Mesenchymal stem cell (in vitro differentiated cells and primary cell): Measurements from ENCODE around the gene RAP1GDS1.

Experiments used
- DNase-seq: peaks from one replicate; pipeline ENCODE4 v3.0.0-alpha.2; 2013
- H2AFZ ChIP-seq: one replicate; pipeline ENCODE4 v1.6.1; 2013; ENCODE audit warnings: low read depth, mild to moderate bottlenecking, control low read depth, inconsistent platforms, low read length, moderate library complexity
- H2AK5ac ChIP-seq: 2 replicates; pipeline ENCODE4 v1.6.1; 2013; ENCODE audit warnings: low read length, moderate library complexity, mild to moderate bottlenecking, inconsistent platforms; ENCODE audit not compliant: severe bottlenecking
- H2BK120ac ChIP-seq: one replicate; pipeline ENCODE4 v1.6.1; 2013; ENCODE audit warnings: low read depth, mild to moderate bottlenecking, inconsistent platforms, low read length, moderate library complexity
- H2BK12ac ChIP-seq, 2 experiments: one replicate each; pipeline ENCODE4 v1.6.1; 2013; ENCODE audit warnings: inconsistent platforms in 2 of 2, low read length in 2 of 2, mild to moderate bottlenecking in 2 of 2, moderate library complexity in 2 of 2, control low read depth in 1 of 2
- H2BK15ac ChIP-seq: one replicate; pipeline ENCODE4 v1.6.1; 2013; ENCODE audit warnings: mild to moderate bottlenecking, low read depth, inconsistent platforms; ENCODE audit not compliant: poor library complexity, severe bottlenecking
- H2BK5ac ChIP-seq: 2 replicates; pipeline ENCODE4 v1.6.1; 2013; ENCODE audit warnings: low read depth, mild to moderate bottlenecking, low read length, control low read depth, inconsistent platforms; ENCODE audit not compliant: poor library complexity, severe bottlenecking
- H3K14ac ChIP-seq, 2 experiments: one replicate each; pipeline ENCODE4 v1.6.1; 2013; ENCODE audit warnings: inconsistent platforms in 2 of 2, low read length in 2 of 2, control low read depth in 1 of 2, mild to moderate bottlenecking in 1 of 2, moderate library complexity in 1 of 2
- H3K18ac ChIP-seq, 2 experiments: one replicate each; pipeline ENCODE4 v1.6.1; 2013; ENCODE audit warnings: inconsistent platforms in 2 of 2, low read length in 2 of 2, control low read depth in 1 of 2, low read depth in 1 of 2, mild to moderate bottlenecking in 1 of 2
- H3K23ac ChIP-seq, 2 experiments: one replicate each; pipeline ENCODE4 v1.6.1; 2013; ENCODE audit warnings: inconsistent platforms in 2 of 2, low read length in 2 of 2, mild to moderate bottlenecking in 2 of 2, moderate library complexity in 2 of 2, control low read depth in 1 of 2
- H3K27ac ChIP-seq: 2 replicates; pipeline ENCODE4 v1.5.1; 2013; ENCODE audit warnings: mild to moderate bottlenecking, moderate library complexity, low read length, control low read depth, inconsistent platforms; ENCODE audit not compliant: poor library complexity, severe bottlenecking
- H3K27me3 ChIP-seq, 2 experiments: 2 replicates each; pipeline versions ENCODE4 v1.6.1 to v1.7.0; 2013; ENCODE audit warnings: low read length in 2 of 2, mild to moderate bottlenecking in 2 of 2, moderate library complexity in 2 of 2, control low read depth in 1 of 2, inconsistent platforms in 1 of 2; ENCODE audit not compliant: control insufficient read depth in 1 of 2, insufficient read depth in 1 of 2
- H3K36me3 ChIP-seq, 2 experiments: 2 replicates each; pipeline versions ENCODE4 v1.6.1 to v1.7.0; 2013; ENCODE audit warnings: low read length in 2 of 2, control low read depth in 1 of 2, inconsistent platforms in 1 of 2, low read depth in 1 of 2, mild to moderate bottlenecking in 1 of 2; ENCODE audit not compliant: insufficient read depth in 2 of 2, control insufficient read depth in 1 of 2
- H3K4ac ChIP-seq, 2 experiments: one replicate each; pipeline ENCODE4 v1.6.1; 2013; ENCODE audit warnings: inconsistent platforms in 2 of 2, low read length in 2 of 2, mild to moderate bottlenecking in 2 of 2, moderate library complexity in 2 of 2, control low read depth in 1 of 2, low read depth in 1 of 2
- H3K4me1 ChIP-seq: 2 replicates; pipeline ENCODE4 v1.6.1; 2013; ENCODE audit warnings: low read depth, low read length, control low read depth; ENCODE audit not compliant: control insufficient read depth, insufficient read depth
- H3K4me2 ChIP-seq: 2 replicates; pipeline ENCODE4 v1.6.1; 2013; ENCODE audit warnings: low read length, mild to moderate bottlenecking, inconsistent platforms; ENCODE audit not compliant: poor library complexity, severe bottlenecking
- H3K4me3 ChIP-seq, 2 experiments: 2 replicates each; pipeline versions ENCODE4 v1.5.1 to v1.7.0; 2013; ENCODE audit warnings: low read length in 2 of 2, mild to moderate bottlenecking in 2 of 2, control low read depth in 1 of 2, low read depth in 1 of 2; ENCODE audit not compliant: insufficient read depth in 1 of 2
- H3K79me1 ChIP-seq: replicated peaks from 2 replicates; pipeline ENCODE4 v1.6.1; 2013; ENCODE audit warnings: mild to moderate bottlenecking, control low read depth, low read length, inconsistent platforms; ENCODE audit not compliant: poor library complexity, severe bottlenecking
- H3K9ac ChIP-seq: 2 replicates; pipeline ENCODE4 v1.7.0; 2013; ENCODE audit warnings: mild to moderate bottlenecking, low read length, moderate library complexity
- H3K9me3 ChIP-seq: 2 replicates; pipeline ENCODE4 v1.7.0; 2013; ENCODE audit warnings: mild to moderate bottlenecking, low read length; ENCODE audit not compliant: control insufficient read depth
- H4K8ac ChIP-seq: one replicate; pipeline ENCODE4 v1.6.1; 2013; ENCODE audit warnings: inconsistent platforms, mild to moderate bottlenecking, low read length, moderate library complexity
- H4K91ac ChIP-seq: one replicate; pipeline ENCODE4 v1.6.1; 2013; ENCODE audit warnings: mild to moderate bottlenecking, low read length, inconsistent platforms
- WGBS: methylation state at CpG from one replicate; pipeline ENCODE4 v1.1.7; 2013; ENCODE audit warnings: mixed read lengths; 5-methylcytosine and 5-hydroxymethylcytosine counted together

RAP1GDS1 gene

DNA sequence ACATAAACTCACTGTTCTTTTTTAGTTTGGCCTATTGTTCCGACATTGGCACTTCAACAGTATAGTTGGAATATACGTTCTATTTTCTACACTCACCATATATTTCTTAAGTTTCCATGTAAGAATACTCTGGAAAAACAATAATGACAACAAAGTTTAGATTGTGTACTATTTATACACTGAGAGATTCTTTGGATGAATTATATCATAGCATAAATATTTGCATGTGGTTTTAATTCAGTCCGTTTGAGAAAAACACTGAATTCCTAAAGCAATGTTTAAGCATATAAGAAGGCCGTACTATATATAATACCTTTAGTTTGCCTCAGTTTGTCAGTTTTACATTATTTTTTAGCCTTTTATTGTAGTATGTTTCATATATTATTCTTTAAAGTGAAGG lies 82.4 kb downstream of the RAP1GDS1 start:
- Histone ChIP-seq H2BK120ac (no peak overlapping the region), H3K4me1 (no peaks in the 10 kb centered on the region), H2AK5ac (no peak overlapping the region), H3K4me3 (no peak overlapping the region), H3K36me3 (peaks cover 0 to 11% of the 10 kb centered on the region in 2 experiments), H3K4me2 (no peak overlapping the region), H3K27me3 (no peaks in the 10 kb centered on the region), H3K27ac (no peak overlapping the region), H3K4ac (no peak overlapping the region), H3K9ac (no peak overlapping the region), H3K18ac (no peak overlapping the region), H3K23ac (no peak overlapping the region), H2BK5ac (no peak overlapping the region), H4K91ac (no peak overlapping the region), H3K14ac (no peak overlapping the region), H2BK12ac (no peak overlapping the region), H4K8ac (no peak overlapping the region), H3K9me3 (peaks cover 3% of the 10 kb centered on the region), H2AFZ (no peak overlapping the region), H2BK15ac (no peak overlapping the region), H3K79me1 (peaks cover 12% of the 10 kb centered on the region)
- no CpG with 5 or more reads among the region's 4 CpGs for WGBS
- DNase-seq, result no peak

DNA sequence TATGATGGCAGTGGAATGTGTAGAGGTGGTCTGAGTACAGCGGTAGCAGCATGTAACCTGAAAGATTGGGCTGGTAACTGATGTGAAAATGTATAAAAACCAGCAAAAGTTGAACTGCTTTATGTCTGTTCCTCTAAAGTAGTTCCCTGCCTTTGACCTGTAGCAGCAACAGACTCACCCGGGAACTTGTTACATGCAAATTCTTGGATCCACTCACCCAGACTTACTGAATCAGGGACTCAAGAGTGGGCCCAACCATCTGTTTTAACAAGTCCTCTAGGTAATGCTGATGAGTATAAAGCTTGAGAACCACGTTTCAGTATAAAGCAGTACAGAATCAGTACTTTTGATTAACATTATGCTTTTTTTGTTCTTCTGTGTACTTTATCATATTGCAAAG lies 84.7 kb downstream of the RAP1GDS1 start:
- Histone ChIP-seq H3K4ac (no peak overlapping the region), H4K91ac (no peak overlapping the region), H3K23ac (no peak overlapping the region), H3K18ac (no peak overlapping the region), H3K9ac (no peak overlapping the region), H2BK5ac (no peak overlapping the region), H3K14ac (no peak overlapping the region), H4K8ac (no peak overlapping the region), H3K4me3 (no peak overlapping the region), H3K4me2 (no peak overlapping the region), H2BK120ac (no peak overlapping the region), H3K27ac (no peak overlapping the region), H2AFZ (no peak overlapping the region), H2BK12ac (no peak overlapping the region), H3K9me3 (peaks cover 3% of the 10 kb centered on the region), H3K27me3 (no peaks in the 10 kb centered on the region), H2BK15ac (no peak overlapping the region), H2AK5ac (no peak overlapping the region), H3K4me1 (no peaks in the 10 kb centered on the region), H3K36me3 (peaks cover 0 to 11% of the 10 kb centered on the region in 2 experiments), H3K79me1 (peaks cover 12% of the 10 kb centered on the region)
- DNase-seq, result no peak
- 100% methylated on average over 2 of the region's 3 CpGs for WGBS

DNA sequence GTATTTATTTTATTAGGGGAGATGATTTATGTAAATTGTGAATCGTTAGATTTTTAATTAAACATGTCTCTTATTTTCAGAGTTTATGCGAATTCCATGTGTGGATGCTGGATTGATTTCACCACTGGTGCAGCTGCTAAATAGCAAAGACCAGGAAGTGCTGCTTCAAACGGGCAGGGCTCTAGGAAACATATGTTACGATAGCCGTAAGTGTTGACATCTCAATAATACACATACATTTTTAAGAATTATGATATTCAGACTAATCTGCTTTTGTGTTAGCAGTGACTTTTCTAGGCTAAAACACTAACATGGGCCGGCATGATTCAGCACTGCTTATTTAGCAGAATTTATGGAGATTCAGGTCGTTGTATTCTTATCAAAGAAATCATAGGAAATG lies 91.2 kb downstream of the RAP1GDS1 start:
- peaks cover 0 to 12% of the 10 kb centered on the region in 2 experiments for H3K36me3 ChIP-seq
- H3K27me3 ChIP-seq, result no peaks in the 10 kb centered on the region
- no peak overlapping the region for H4K8ac ChIP-seq
- H2BK12ac ChIP-seq, result no peak overlapping the region
- peaks cover 7% of the 10 kb centered on the region for H3K79me1 ChIP-seq
- no peak overlapping the region for H3K23ac ChIP-seq
- no peak overlapping the region for H3K9ac ChIP-seq
- WGBS, result 96% methylated on average over 4 of the region's 7 CpGs
- no peak overlapping the region for H2AFZ ChIP-seq
- H2BK5ac ChIP-seq, result no peak overlapping the region
- no peak overlapping the region for H3K14ac ChIP-seq
- no peak overlapping the region for H3K4me3 ChIP-seq
- no peak overlapping the region for H2AK5ac ChIP-seq
- no peak overlapping the region for H3K4me2 ChIP-seq
- peaks cover 3% of the 10 kb centered on the region for H3K9me3 ChIP-seq
- no peak overlapping the region for H2BK120ac ChIP-seq
- DNase-seq, result no peak
- no peak overlapping the region for H2BK15ac ChIP-seq
- H3K27ac ChIP-seq, result no peak overlapping the region
- H3K4me1 ChIP-seq, result no peaks in the 10 kb centered on the region
- no peak overlapping the region for H3K18ac ChIP-seq
- H4K91ac ChIP-seq, result no peak overlapping the region
- H3K4ac ChIP-seq, result no peak overlapping the region

DNA sequence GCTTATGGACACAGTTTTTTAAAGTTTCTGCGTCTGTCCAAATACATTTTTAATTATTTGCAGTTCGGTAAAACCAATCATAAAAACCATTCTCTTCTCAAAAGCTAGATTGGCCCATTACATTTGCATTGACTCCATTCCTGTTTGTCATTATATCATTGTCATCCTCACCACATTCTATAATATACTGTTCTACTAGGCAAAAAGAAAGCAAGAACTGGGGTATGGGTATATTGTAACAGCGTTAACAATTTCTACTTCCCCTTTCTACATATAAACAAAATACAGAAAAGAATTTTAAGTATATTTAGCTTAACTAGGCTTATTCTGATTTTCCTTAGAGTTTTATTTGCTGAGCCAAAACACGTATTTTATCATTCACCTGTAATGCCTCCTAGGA lies 91.8 kb downstream of the RAP1GDS1 start:
- no peak overlapping the region for H3K4ac ChIP-seq
- H2BK15ac ChIP-seq, result no peak overlapping the region
- no peak overlapping the region for H3K18ac ChIP-seq
- no peak overlapping the region for H3K27ac ChIP-seq
- no peak overlapping the region for H3K9ac ChIP-seq
- H3K4me1 ChIP-seq, result no peaks in the 10 kb centered on the region
- H3K14ac ChIP-seq, result no peak overlapping the region
- no peaks in the 10 kb centered on the region for H3K9me3 ChIP-seq
- no peak overlapping the region for H3K4me2 ChIP-seq
- H4K8ac ChIP-seq, result no peak overlapping the region
- H4K91ac ChIP-seq, result no peak overlapping the region
- H2AK5ac ChIP-seq, result no peak overlapping the region
- H3K27me3 ChIP-seq, result no peaks in the 10 kb centered on the region
- no peak overlapping the region for H3K23ac ChIP-seq
- no peak overlapping the region for H2BK5ac ChIP-seq
- DNase-seq, result no peak
- H3K79me1 ChIP-seq, result peaks cover 5% of the 10 kb centered on the region
- H2BK120ac ChIP-seq, result no peak overlapping the region
- no peak overlapping the region for H2BK12ac ChIP-seq
- H3K4me3 ChIP-seq, result no peak overlapping the region
- WGBS, result 100% methylated on average over 2 of the region's 4 CpGs
- peaks cover 0 to 12% of the 10 kb centered on the region in 2 experiments for H3K36me3 ChIP-seq
- H2AFZ ChIP-seq, result no peak overlapping the region
